ENCODE data around the gene TNF. TPM values are rescaled to one million over a fixed set of nuclear protein-coding genes. Genes with fewer than 3 reads are reported as not detected.

TNF gene
- polyA plus RNA-seq (2012; rRNA removed), result not detected in 2 replicates
- not detected in 2 replicates for polyA plus RNA-seq (2012; cell fraction: cytosol; rRNA removed)
- polyA plus RNA-seq (2012; cell fraction: nucleus; rRNA removed), result not detected in 2 replicates

DNA sequence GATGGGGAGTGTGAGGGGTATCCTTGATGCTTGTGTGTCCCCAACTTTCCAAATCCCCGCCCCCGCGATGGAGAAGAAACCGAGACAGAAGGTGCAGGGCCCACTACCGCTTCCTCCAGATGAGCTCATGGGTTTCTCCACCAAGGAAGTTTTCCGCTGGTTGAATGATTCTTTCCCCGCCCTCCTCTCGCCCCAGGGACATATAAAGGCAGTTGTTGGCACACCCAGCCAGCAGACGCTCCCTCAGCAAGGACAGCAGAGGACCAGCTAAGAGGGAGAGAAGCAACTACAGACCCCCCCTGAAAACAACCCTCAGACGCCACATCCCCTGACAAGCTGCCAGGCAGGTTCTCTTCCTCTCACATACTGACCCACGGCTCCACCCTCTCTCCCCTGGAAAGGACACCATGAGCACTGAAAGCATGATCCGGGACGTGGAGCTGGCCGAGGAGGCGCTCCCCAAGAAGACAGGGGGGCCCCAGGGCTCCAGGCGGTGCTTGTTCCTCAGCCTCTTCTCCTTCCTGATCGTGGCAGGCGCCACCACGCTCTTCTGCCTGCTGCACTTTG, at the start of gene TNF:
Gene TNF, plus strand, starts transcription at position 231 of the 567 bp plus-strand sequence. Its CDS starts 177 bp downstream, at position 408.
- Histone ChIP-seq H3K4me1 (ENCODE audit: control insufficient read depth in 1 of 2, insufficient read depth in 2 of 2, low read depth in 1 of 2, low read length in 1 of 2) (peaks cover 0 to 2% of the 10 kb centered on the region in 2 experiments; a peak in 1 of 4 replicates), H2AFZ (ENCODE audit: low read depth) (no peak within 1 kb of the TSS), H3K4me2 (no peak within 1 kb of the TSS), H3K9me2 (no peaks in the 10 kb centered on the region), H3K36me3 (replicated peaks in 1 of 2; ENCODE audit: control insufficient read depth in 1 of 2, insufficient read depth in 2 of 2, low read length in 1 of 2) (no peaks in the 10 kb centered on the region), H3K4me3 (ENCODE audit: low read depth in 2 of 2, low read length in 1 of 2) (no peak within 1 kb of the TSS), H4K20me1 (ENCODE audit: insufficient read depth) (no peaks in the 10 kb centered on the region), H3K9me3 (no peaks in the 10 kb centered on the region; the same call in 1 of the 2 replicates), H3F3A (replicated peaks; ENCODE audit: insufficient read depth) (peaks cover under 1% of the 10 kb centered on the region), H3K79me2 (ENCODE audit: insufficient read depth) (no peaks in the 10 kb centered on the region), H3K27me3 (ENCODE audit: insufficient read depth) (no peaks in the 10 kb centered on the region), H3K27ac (ENCODE audit: low read depth in 2 of 2, low read length in 1 of 2) (no peak within 1 kb of the TSS), H3K9ac (no peak within 1 kb of the TSS)
- WGBS (ENCODE audit: low lambda C conversion rate), result 81% methylated on average over 11 of the region's 19 CpGs
- no peak for TF ChIP-seq GABPA (IDR thresholded peaks at IDR 0.05; ENCODE audit: low read depth)
- no peak for TF ChIP-seq GATA2 (CRISPR knock-in tag; IDR thresholded peaks at IDR 0.05)
- TF ChIP-seq, protein P1, sequence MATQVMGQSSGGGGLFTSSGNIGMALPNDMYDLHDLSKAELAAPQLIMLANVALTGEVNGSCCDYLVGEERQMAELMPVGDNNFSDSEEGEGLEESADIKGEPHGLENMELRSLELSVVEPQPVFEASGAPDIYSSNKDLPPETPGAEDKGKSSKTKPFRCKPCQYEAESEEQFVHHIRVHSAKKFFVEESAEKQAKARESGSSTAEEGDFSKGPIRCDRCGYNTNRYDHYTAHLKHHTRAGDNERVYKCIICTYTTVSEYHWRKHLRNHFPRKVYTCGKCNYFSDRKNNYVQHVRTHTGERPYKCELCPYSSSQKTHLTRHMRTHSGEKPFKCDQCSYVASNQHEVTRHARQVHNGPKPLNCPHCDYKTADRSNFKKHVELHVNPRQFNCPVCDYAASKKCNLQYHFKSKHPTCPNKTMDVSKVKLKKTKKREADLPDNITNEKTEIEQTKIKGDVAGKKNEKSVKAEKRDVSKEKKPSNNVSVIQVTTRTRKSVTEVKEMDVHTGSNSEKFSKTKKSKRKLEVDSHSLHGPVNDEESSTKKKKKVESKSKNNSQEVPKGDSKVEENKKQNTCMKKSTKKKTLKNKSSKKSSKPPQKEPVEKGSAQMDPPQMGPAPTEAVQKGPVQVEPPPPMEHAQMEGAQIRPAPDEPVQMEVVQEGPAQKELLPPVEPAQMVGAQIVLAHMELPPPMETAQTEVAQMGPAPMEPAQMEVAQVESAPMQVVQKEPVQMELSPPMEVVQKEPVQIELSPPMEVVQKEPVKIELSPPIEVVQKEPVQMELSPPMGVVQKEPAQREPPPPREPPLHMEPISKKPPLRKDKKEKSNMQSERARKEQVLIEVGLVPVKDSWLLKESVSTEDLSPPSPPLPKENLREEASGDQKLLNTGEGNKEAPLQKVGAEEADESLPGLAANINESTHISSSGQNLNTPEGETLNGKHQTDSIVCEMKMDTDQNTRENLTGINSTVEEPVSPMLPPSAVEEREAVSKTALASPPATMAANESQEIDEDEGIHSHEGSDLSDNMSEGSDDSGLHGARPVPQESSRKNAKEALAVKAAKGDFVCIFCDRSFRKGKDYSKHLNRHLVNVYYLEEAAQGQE (IDR thresholded peaks at IDR 0.05; ENCODE audit: low read depth, low read length), result no peak
- TF ChIP-seq, protein P2, sequence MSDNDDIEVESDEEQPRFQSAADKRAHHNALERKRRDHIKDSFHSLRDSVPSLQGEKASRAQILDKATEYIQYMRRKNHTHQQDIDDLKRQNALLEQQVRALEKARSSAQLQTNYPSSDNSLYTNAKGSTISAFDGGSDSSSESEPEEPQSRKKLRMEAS (IDR thresholded peaks at IDR 0.05; ENCODE audit: low read depth), result no peak
- TF ChIP-seq ELF1 (IDR thresholded peaks at IDR 0.05), result no peak
- TF ChIP-seq, protein P3, sequence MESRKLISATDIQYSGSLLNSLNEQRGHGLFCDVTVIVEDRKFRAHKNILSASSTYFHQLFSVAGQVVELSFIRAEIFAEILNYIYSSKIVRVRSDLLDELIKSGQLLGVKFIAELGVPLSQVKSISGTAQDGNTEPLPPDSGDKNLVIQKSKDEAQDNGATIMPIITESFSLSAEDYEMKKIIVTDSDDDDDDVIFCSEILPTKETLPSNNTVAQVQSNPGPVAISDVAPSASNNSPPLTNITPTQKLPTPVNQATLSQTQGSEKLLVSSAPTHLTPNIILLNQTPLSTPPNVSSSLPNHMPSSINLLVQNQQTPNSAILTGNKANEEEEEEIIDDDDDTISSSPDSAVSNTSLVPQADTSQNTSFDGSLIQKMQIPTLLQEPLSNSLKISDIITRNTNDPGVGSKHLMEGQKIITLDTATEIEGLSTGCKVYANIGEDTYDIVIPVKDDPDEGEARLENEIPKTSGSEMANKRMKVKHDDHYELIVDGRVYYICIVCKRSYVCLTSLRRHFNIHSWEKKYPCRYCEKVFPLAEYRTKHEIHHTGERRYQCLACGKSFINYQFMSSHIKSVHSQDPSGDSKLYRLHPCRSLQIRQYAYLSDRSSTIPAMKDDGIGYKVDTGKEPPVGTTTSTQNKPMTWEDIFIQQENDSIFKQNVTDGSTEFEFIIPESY (IDR thresholded peaks at IDR 0.05; ENCODE audit: borderline replicate concordance, low read depth), result no peak
- no peak for TF ChIP-seq FOXM1 (IDR thresholded peaks at IDR 0.05; ENCODE audit: low read depth)
- TF ChIP-seq TCF12 (IDR thresholded peaks at IDR 0.05), result no peak
- no peak for TF ChIP-seq SMC3 (IDR thresholded peaks at IDR 0.05; ENCODE audit: low read depth, low read length)
- TF ChIP-seq, protein P4, sequence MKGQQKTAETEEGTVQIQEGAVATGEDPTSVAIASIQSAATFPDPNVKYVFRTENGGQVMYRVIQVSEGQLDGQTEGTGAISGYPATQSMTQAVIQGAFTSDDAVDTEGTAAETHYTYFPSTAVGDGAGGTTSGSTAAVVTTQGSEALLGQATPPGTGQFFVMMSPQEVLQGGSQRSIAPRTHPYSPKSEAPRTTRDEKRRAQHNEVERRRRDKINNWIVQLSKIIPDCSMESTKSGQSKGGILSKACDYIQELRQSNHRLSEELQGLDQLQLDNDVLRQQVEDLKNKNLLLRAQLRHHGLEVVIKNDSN (IDR thresholded peaks at IDR 0.05; ENCODE audit: borderline replicate concordance, low read depth), result no peak
- no peak for TF ChIP-seq NFIC (IDR thresholded peaks at IDR 0.05; ENCODE audit: borderline replicate concordance)
- POLR2A ChIA-PET, result no interaction called here
- no peak for DNase-seq
- CTCF ChIA-PET, result interaction anchor here (1.2 to 17.6 kb wide), 4 partner anchors 10 to 28 kb away, joined by 3 to 312 read pairs (median 14); partner anchors contain the start of genes ATP6V1G2, LST1 and NFKBIL1
